GM23338 (cell line): Measurements from ENCODE around the gene CNGA1. TPM values are rescaled to one million over a fixed set of nuclear protein-coding genes. Genes with fewer than 3 reads are reported as not detected.
A peak's percentile ranks its signal among the peaks of the same experiment; 100 is the strongest.
"Not testable (repeated sequence)": the region's sequence is repeated elsewhere in the genome, so short reads cannot be mapped to it uniquely, and the experiment has no call there.

Experiments
- ATAC-seq: fragments of 200-7000 bp; cut with Tn5 transposase; 3 replicates; pipeline ENCODE4 v1.9.1; 2020
- DNase-seq: peaks from one replicate; pipeline ENCODE4 v3.0.0-alpha.2; 2015; ENCODE audit warnings: low spot score
- H2AFZ ChIP-seq: fragments of 200-600 bp; sonication (generic); 2 replicates; pipeline ENCODE4 v1.8.0; 2016; ENCODE audit warnings: antibody characterized with exemption, mild to moderate bottlenecking, moderate library complexity
- H3F3A ChIP-seq: fragments of 200-600 bp; sonication (generic); replicated peaks from 2 replicates; pipeline ENCODE4 v1.8.0; 2017; ENCODE audit warnings: antibody characterized with exemption, mixed run types, low read depth
- H3K27ac ChIP-seq: fragments of 200-600 bp; sonication (generic); 2 replicates; pipeline ENCODE4 v1.6.1; 2016; ENCODE audit warnings: low read depth
- H3K27me3 ChIP-seq: fragments of 200-600 bp; sonication (generic); 2 replicates; pipeline ENCODE4 v1.8.0; 2016; ENCODE audit warnings: mild to moderate bottlenecking, mixed run types, moderate library complexity; ENCODE audit not compliant: insufficient read depth
- H3K36me3 ChIP-seq: fragments of 200-600 bp; sonication (generic); 2 replicates; pipeline ENCODE4 v1.8.0; 2016; ENCODE audit warnings: mild to moderate bottlenecking; ENCODE audit not compliant: insufficient read depth
- H3K4me1 ChIP-seq: fragments of 200-600 bp; sonication (generic); 2 replicates; pipeline ENCODE4 v1.8.0; 2016; ENCODE audit warnings: mild to moderate bottlenecking, moderate library complexity; ENCODE audit not compliant: insufficient read depth
- H3K4me2 ChIP-seq: fragments of 200-600 bp; sonication (generic); 2 replicates; pipeline ENCODE4 v1.7.1; 2017; ENCODE audit warnings: mixed run types
- H3K4me3 ChIP-seq: fragments of 200-600 bp; sonication (generic); 2 replicates; pipeline ENCODE4 v1.6.1; 2016; ENCODE audit warnings: mixed run types
- H3K79me2 ChIP-seq: fragments of 200-600 bp; sonication (generic); replicated peaks from 2 replicates; pipeline ENCODE4 v1.8.0; 2017; ENCODE audit warnings: mild to moderate bottlenecking; ENCODE audit not compliant: insufficient read depth
- H3K9me2 ChIP-seq: fragments of 200-600 bp; sonication (generic); 2 replicates; pipeline ENCODE4 v1.8.0; 2017; ENCODE audit not compliant: insufficient read depth
- H4K20me1 ChIP-seq: fragments of 200-600 bp; sonication (generic); replicated peaks from 2 replicates; pipeline ENCODE4 v1.8.0; 2017; ENCODE audit warnings: mild to moderate bottlenecking; ENCODE audit not compliant: insufficient read depth
- H3K27ac Mint-ChIP-seq: 2 replicates; pipeline ENCODE4 v1.8.0; 2020; ENCODE audit warnings: inconsistent platforms, mild to moderate bottlenecking, moderate library complexity, mixed read lengths
- H3K27me3 Mint-ChIP-seq: 3 replicates; pipeline ENCODE4 v1.8.0; 2022; ENCODE audit warnings: low read depth, mild to moderate bottlenecking, moderate library complexity, mixed read lengths, inconsistent platforms; ENCODE audit not compliant: insufficient read depth, poor library complexity
- H3K36me3 Mint-ChIP-seq: 3 replicates; pipeline ENCODE4 v1.8.0; 2021; ENCODE audit warnings: low read depth, mild to moderate bottlenecking, inconsistent platforms, moderate library complexity, mixed read lengths
- H3K4me1 Mint-ChIP-seq: 3 replicates; pipeline ENCODE4 v1.8.0; 2020; ENCODE audit warnings: mild to moderate bottlenecking, inconsistent platforms, mixed read lengths
- H3K4me3 Mint-ChIP-seq: 3 replicates; pipeline ENCODE4 v1.8.0; 2021; ENCODE audit warnings: moderate library complexity, mild to moderate bottlenecking, inconsistent platforms, mixed read lengths
- H3K9me3 Mint-ChIP-seq: 3 replicates; pipeline ENCODE4 v1.8.0; 2020; ENCODE audit warnings: moderate library complexity, mild to moderate bottlenecking, inconsistent platforms, mixed read lengths
- CREB1 ChIP-seq: fragments of 250-450 bp; sonication (Bioruptor Pico); IDR thresholded peaks from 2 replicates; pipeline ENCODE4 v1.5.0; 2020; ENCODE audit warnings: low read depth, mild to moderate bottlenecking, moderate library complexity
- ETS1 ChIP-seq: IDR thresholded peaks from 2 replicates; pipeline ENCODE4 v1.6.1; 2016; ENCODE audit warnings: antibody characterized with exemption
- EZH2 ChIP-seq: fragments of 200-600 bp; sonication (generic); IDR thresholded peaks from one replicate; pipeline ENCODE4 v1.8.0; 2017; ENCODE audit warnings: antibody characterized with exemption, mild to moderate bottlenecking, low read depth; ENCODE audit not compliant: unreplicated experiment
- EZH2phosphoT487 ChIP-seq: fragments of 200-600 bp; sonication (generic); IDR thresholded peaks from one replicate; pipeline ENCODE4 v1.8.1; 2018; ENCODE audit warnings: antibody characterized with exemption; ENCODE audit not compliant: unreplicated experiment
- JUNB ChIP-seq: IDR thresholded peaks from one replicate; pipeline ENCODE4 v1.6.1; 2016; ENCODE audit warnings: antibody characterized with exemption; ENCODE audit not compliant: unreplicated experiment
- NANOG ChIP-seq: IDR thresholded peaks from 2 replicates; pipeline ENCODE4 v1.6.1; 2016; ENCODE audit warnings: antibody characterized with exemption, borderline replicate concordance
- POLR2AphosphoS5 ChIP-seq: IDR thresholded peaks from 2 replicates; pipeline ENCODE4 v1.6.1; 2016; ENCODE audit warnings: antibody characterized with exemption, low read depth
- STAT1 ChIP-seq: IDR thresholded peaks from one replicate; pipeline ENCODE4 v1.6.1; 2016; ENCODE audit warnings: antibody characterized with exemption; ENCODE audit not compliant: unreplicated experiment
- ZNF114 ChIP-seq: fragments of 250-450 bp; sonication (Bioruptor Pico); IDR thresholded peaks from 2 replicates; pipeline ENCODE4 v1.5.0; 2020; ENCODE audit warnings: mild to moderate bottlenecking, moderate library complexity
- ZNF331 ChIP-seq: fragments of 250-450 bp; sonication (Bioruptor Pico); IDR thresholded peaks from 2 replicates; pipeline ENCODE4 v1.5.0; 2020; ENCODE audit warnings: low read depth, mild to moderate bottlenecking, moderate library complexity
- polyA plus RNA-seq: library from polyadenylated mRNA; unstranded; fragments of >200 nt; fragmentation: Nextera tagmentation; extraction: Ambion mirVana; gene quantifications from 2 replicates; pipeline ENCODE4 v1.2.1, GENCODE V29; 2016
- total RNA-seq: library from RNA; depleted of rRNA; stranded (reverse); fragments of >200 nt; shearing (Covaris generic); gene quantifications from 2 replicates; pipeline ENCODE4 v1.2.3, GENCODE V29; 2014
- TF ChIP-seq, protein P1 (sequence below), 2 experiments: fragments of 200-600 bp in 1 of 2; sonication (generic) in 1 of 2; conservative IDR thresholded peaks; 2 replicates each; pipeline versions ENCODE4 v1.5.1 to v1.6.1; 2016 to 2017; ENCODE audit warnings: antibody characterized with exemption in 2 of 2, low read depth in 2 of 2, mild to moderate bottlenecking in 2 of 2, moderate library complexity in 1 of 2

CNGA1 gene
- total and polyA plus RNA-seq, 2 experiments from 2014 or later = 3.3 to 4.9 TPM

DNA sequence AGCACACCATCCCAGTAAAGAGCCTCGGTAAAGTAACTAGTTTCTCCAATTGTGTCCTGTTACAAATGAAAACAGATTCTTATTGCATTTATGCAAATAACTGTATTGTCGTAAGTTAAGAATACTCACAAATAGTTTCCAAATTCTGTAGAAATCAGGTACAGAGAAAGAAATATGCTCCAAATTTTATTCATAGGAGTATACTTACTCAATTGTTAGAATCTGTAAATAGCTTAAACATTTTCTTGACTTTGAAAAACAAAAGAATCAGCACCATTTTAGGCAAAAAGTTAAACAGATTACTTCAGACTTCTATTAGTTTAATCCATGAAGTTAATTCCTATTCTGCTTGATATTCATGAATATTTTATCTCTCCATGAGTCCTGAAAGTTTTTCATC is 10.7 kb downstream of the CNGA1 start (continued):
- TF ChIP-seq JUNB (no peak), ETS1 (no peak), ZNF114 (CRISPR knock-in tag) (no peak), CREB1 (no peak), POLR2AphosphoS5 (no peak), ZNF331 (no peak), EZH2phosphoT487 (no peak), NANOG (no peak), EZH2 (no peak), STAT1 (no peak)
- TF ChIP-seq, protein P1, sequence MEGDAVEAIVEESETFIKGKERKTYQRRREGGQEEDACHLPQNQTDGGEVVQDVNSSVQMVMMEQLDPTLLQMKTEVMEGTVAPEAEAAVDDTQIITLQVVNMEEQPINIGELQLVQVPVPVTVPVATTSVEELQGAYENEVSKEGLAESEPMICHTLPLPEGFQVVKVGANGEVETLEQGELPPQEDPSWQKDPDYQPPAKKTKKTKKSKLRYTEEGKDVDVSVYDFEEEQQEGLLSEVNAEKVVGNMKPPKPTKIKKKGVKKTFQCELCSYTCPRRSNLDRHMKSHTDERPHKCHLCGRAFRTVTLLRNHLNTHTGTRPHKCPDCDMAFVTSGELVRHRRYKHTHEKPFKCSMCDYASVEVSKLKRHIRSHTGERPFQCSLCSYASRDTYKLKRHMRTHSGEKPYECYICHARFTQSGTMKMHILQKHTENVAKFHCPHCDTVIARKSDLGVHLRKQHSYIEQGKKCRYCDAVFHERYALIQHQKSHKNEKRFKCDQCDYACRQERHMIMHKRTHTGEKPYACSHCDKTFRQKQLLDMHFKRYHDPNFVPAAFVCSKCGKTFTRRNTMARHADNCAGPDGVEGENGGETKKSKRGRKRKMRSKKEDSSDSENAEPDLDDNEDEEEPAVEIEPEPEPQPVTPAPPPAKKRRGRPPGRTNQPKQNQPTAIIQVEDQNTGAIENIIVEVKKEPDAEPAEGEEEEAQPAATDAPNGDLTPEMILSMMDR (conservative IDR thresholded peaks at IDR 0.05; ENCODE audit: low read depth in 2 of 2) = no peak

- H2AFZ ChIP-seq, H3K27me3 ChIP-seq, H3F3A ChIP-seq, H3K4me3 ChIP-seq, H3K4me1 Mint-ChIP-seq, H3K79me2 ChIP-seq, H3K27ac ChIP-seq, H3K27me3 Mint-ChIP-seq, H3K4me3 Mint-ChIP-seq, H3K4me2 ChIP-seq, H3K9me2 ChIP-seq, H3K27ac Mint-ChIP-seq, H4K20me1 ChIP-seq, H3K4me1 ChIP-seq, ATAC-seq: not testable (repeated sequence)
- TF ChIP-seq, protein P1 (conservative IDR thresholded peaks at IDR 0.05; ENCODE audit: low read depth in 2 of 2) = peak; percentile 39 to 69
- Mint-ChIP-seq H3K9me3 (peaks cover 62% of the 10 kb centered on the region), H3K36me3 (peaks cover 48% of the 10 kb centered on the region)
- H3K36me3 ChIP-seq = peaks cover 50% of the 10 kb centered on the region
- DNase-seq = peak; percentile 30
Observed at GRCh38 chr4:48003568-48003967, 12.9 kb downstream of the CNGA1 start.
